Activated CD8-positive, alpha-beta memory T cell treated with anti-CD3 and anti-CD28 coated beads for 24 hours (primary cell): ENCODE measurements around the gene SMAP1.
"Not testable (repeated sequence)": the region's sequence is repeated elsewhere in the genome, so short reads cannot be mapped to it uniquely, and the experiment has no call there.

ENCODE experiments used
- DNase-seq: peaks from one replicate; pipeline ENCODE4 v3.0.0-alpha.2; 2020

SMAP1 gene

GRCh38 chr6:70684794-70685493 is 17.3 kb downstream of the SMAP1 start:
- no peak for DNase-seq

- no peak for DNase-seq
These were observed 18.0 kb downstream of the SMAP1 start for GRCh38 chr6:70685494-70686180.

- no peak for DNase-seq
These were observed 19.0 kb downstream of the SMAP1 start for GRCh38 chr6:70686548-70687133.

GRCh38 chr6:70693887-70694286 is 26.2 kb downstream of the SMAP1 start:
- DNase-seq, result no peak

DNA sequence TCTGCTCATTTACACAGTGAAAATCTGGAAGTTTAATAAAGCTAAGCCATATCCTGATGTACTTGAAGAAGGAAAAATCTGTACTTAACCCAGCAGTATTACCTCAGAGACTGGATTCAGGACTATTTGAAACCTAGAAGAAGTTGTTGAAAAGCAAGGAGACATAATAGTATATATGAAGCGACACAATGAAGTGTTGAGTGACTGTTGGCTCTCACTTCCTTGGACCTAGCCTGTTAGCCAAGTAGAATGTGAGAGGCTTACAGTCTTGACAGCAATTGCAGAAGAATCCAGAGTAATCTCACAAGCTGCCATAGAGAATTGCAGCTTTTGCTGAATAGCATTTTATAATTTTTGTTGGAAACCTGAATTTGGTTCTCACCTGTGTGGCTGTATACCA is 26.7 kb downstream of the SMAP1 start:
- DNase-seq, result no peak

- no peak for DNase-seq
These were observed 33.5 kb downstream of the SMAP1 start for GRCh38 chr6:70700922-70701876.

GRCh38 chr6:70705772-70706171 is 38.1 kb downstream of the SMAP1 start:
- no peak for DNase-seq

GRCh38 chr6:70706491-70707123 is 38.9 kb downstream of the SMAP1 start:
- DNase-seq, result no peak

- no peak for DNase-seq
These were observed 40.2 kb downstream of the SMAP1 start for GRCh38 chr6:70707893-70708292.

DNA sequence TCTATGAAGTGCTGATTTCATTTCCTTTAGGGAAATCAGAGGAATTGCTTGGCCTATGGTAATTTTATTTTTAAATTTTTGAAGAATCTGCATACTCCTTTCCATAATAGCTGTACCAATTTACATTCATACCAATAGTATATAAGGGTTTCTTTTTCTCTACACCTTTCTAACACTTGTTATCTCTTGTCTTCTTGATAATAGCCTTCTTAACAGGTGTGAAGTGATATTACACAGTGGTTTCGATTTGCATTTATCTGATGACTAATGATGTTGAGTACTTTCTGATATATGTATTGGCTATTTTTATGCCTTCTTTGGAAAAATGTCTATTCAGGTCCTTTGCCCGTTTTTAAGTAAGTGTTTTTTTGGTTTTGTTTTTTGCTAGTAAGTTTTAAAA is 40.8 kb downstream of the SMAP1 start:
- no peak for DNase-seq

DNA sequence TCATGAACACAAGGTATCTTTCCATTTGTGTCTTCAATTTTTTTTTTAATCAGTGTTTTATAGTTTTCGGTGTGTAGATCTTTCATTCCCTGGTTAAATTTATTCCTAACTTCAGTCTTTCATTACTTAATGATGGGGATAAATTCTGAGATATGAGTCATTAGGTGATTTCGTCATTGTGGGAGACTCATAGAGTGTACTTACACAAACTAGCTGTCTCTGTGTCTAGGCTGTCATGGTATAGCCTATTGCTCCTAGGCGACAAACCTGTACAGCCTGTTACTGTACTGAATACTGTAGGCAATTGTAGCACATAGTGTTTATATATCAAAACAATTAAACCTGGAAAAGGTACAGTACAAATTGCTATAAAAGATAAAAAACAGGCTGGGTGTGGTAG is 42.1 kb downstream of the SMAP1 start:
- DNase-seq, result no peak

GRCh38 chr6:70714716-70715257 is 47.1 kb downstream of the SMAP1 start:
- DNase-seq, result no peak

DNA sequence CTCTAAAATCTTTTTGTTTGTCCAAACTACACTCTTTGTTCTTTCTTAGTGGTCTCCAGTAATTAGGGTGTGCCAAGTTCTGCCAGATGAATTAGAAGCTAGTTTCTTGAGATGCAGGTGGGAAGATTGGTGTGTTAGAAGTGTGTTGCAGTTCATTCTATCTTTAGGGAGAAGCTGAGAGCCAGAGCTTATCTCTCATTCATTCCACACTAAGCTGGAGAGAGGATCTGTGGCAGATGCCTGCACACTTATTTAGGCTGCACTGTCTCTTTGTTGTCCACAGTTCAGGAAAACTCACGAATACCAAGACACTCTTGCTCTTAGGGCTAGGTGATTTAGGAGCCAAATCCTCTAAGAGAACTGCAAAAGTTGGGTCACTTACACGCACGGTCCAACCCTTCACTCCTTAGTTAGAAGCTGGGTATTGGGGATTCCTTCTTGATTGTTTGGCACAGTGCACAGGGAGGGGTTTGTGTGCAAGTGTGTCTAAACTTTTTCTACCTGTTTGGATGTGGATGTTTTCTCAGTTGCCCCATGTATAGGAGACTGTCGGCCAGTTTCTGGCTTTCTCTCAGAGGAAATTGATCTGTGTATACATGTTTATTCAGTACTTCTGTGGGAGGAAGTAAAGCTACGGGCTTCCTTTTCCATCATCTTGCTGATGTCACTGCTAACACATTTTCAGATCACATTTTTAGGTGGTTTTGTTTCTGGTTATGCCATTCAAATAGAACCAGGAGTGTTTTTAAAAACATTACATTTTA is 49.5 kb downstream of the SMAP1 start:
- DNase-seq, result no peak

DNA sequence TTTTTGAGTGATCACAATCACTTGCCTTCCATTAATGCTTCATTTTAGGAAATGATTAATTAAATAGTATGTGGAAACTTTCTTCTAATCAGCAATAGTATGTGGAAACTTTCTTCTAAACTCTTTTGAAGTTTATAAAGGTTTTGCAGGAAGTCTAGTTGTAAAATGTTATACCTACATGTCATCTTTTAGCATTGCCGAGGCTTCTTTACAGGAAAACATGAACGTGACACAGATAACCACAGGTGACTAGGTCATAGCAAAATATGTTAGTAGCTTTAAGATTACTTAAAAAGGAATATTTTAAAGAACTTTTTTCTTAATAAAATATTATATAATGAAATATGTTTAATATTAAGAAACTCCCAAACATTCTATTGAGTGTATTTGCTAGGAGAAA is 56.8 kb downstream of the SMAP1 start:
- DNase-seq, result no peak

- DNase-seq, result no peak
These were observed 58.2 kb downstream of the SMAP1 start for GRCh38 chr6:70725817-70726415.

DNA sequence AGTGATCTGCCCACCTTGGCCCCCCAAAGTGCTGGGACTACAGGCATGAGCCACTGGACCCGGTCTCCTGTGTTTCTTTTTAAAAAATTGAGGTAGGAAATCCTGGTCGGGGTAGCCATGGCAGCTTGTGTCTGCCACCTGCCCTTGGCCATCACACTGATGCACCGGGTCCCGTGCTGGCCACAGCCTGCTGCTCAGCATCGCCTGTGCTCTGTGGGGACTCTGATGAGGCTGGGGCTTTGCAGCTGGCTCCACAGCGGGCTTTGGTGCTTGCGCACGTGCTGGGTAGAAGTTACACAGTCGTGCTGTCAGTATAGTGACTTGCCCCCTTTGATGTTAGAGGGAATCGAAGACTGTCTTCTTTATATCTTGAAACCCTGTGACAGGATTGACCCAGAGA is 66.7 kb downstream of the SMAP1 start:
- no peak for DNase-seq

- DNase-seq, result no peak
These were observed 67.3 kb downstream of the SMAP1 start for GRCh38 chr6:70734979-70735378.

DNA sequence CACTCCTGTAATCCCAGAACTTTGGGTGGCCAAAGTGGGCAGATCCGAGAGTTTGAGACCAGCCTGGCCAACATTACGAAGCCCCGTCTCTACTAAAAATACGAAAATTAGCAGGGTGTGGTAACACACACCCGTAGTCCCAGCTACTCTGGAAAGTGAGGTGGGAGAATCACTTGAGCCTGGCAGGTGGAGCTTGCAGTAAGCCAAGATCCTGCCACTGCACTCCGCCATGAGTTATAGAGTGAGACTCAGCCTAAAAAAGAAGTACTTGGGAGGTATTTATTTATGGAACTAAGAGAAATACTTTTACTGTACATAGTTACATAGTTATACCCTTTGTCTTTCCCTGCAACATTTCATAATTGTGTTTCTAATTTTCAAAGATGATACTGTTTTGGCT is 67.8 kb downstream of the SMAP1 start:
- DNase-seq, result no peak

DNA sequence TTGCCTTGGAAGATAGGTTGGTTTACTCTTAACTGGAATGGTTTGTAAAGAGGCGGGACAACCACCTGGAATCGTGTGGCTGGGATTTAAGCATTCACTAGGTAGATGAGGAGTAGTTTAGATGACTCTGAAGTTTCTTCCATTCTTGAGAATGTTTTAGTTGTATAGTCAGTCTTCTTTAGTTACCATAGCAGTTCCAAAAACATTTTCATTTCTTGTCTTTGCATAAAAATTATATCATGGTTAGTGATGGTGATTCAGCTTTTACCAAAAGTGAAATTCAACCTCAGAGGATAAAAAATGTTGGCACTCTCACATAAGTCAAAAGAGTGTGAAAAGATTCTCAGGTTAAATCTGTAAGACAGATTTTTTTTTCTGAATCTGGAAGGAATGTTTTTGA is 70.3 kb downstream of the SMAP1 start:
- DNase-seq, result no peak

DNA sequence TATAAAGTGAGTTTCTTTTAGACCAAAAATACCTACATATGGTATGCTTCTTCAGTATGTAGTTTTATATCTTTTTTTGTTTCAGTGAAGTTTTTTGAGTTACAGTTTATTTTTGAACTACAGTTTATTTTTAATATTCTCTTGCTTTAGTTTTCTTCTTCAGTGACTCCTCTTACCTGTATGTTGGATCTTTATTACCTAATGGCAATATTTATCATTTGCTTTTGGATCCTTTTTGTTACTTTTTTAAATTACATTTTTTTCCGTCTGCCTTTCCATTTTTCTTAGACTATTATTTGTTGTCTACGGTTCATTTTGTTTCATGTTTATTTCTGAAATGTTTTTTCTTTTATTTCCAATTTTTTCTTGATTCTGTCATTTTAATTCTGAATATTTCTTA is 71.9 kb downstream of the SMAP1 start:
- no peak for DNase-seq

DNA sequence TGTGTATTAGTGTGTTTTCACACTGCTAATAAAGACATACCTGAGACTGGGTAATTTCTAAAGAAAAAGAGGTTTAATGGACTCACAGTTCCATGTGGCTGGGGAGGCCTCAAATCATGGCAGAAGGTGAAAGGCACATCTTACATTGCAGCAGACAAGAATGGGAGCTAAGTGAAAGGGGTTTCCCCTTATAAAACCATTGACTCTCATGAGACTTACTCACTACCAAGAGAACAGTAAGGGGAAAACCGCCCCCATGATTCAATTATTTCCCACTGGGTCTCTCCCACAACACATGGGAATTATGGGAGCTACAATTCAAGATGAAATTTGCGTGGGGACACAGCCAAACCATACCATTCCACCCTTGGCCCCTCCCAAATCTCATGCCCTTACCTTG is 73.1 kb downstream of the SMAP1 start:
- not testable (repeated sequence) for DNase-seq
